Measurements from ENCODE around the gene NUDT8. TPM values are rescaled to one million over a fixed set of nuclear protein-coding genes. Genes with fewer than 3 reads are reported as not detected.

The NUDT8 gene
- total RNA-seq, 6 experiments from 2014 or later = 12.7 to 31.4 (median 18.3) TPM

- peak in 2 of 3 donors; percentile 54 to 73 for DNase-seq
- TF ChIP-seq POLR2A (IDR thresholded peaks at IDR 0.05) (no peak), CTCF (IDR thresholded peaks at IDR 0.05) (no peak)
- Histone ChIP-seq H3K27me3 (no peaks in the 10 kb centered on the region), H3K4me3 (peak overlapping the region; percentile 44 to 49 (median 47)), H3K9me3 (no peaks in the 10 kb centered on the region), H3K4me1 (peaks cover 0 to 36% (median 1%) of the 10 kb centered on the region in 4 donors), H3K36me3 (no peaks in the 10 kb centered on the region), H3K27ac (peak overlapping the region; percentile 55 to 89 (median 81))
- intact Hi-C loops (cut with DNase I) = no loop called here
- WGBS (ENCODE audit: insufficient coverage, low coverage, low lambda C conversion rate, missing lambda C conversion rate) = 34% methylated on average over 11 of the region's 33 CpGs
- ATAC-seq = peak; percentile 17 to 62 (median 36)
Measured at GRCh38 chr11:67584205-67584880, 45.4 kb downstream of the NUDT8 start.

DNA sequence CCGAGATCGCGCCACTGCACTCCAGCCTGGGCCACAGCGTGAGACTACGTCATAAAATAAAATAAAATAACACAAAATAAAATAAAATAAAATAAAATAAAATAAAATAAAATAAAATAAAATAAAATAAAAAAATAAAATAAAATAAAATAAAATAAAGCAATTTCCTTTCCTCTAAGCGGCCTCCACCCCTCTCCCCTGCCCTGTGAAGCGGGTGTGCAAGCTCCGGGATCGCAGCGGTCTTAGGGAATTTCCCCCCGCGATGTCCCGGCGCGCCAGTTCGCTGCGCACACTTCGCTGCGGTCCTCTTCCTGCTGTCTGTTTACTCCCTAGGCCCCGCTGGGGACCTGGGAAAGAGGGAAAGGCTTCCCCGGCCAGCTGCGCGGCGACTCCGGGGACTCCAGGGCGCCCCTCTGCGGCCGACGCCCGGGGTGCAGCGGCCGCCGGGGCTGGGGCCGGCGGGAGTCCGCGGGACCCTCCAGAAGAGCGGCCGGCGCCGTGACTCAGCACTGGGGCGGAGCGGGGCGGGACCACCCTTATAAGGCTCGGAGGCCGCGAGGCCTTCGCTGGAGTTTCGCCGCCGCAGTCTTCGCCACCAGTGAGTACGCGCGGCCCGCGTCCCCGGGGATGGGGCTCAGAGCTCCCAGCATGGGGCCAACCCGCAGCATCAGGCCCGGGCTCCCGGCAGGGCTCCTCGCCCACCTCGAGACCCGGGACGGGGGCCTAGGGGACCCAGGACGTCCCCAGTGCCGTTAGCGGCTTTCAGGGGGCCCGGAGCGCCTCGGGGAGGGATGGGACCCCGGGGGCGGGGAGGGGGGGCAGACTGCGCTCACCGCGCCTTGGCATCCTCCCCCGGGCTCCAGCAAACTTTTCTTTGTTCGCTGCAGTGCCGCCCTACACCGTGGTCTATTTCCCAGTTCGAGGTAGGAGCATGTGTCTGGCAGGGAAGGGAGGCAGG, 46.2 kb downstream of the NUDT8 start, which contains the start of gene GSTP1:
Gene GSTP1, plus strand, starts transcription at position 566 of the 958 bp plus-strand sequence. Its CDS starts 32 bp downstream, at position 598.
- Histone ChIP-seq H3K27ac (peak within 1 kb of the TSS; percentile 55 to 89 (median 81)), H3K4me1 (peaks cover 0 to 40% (median 2%) of the 10 kb centered on the region in 4 donors), H3K36me3 (no peaks in the 10 kb centered on the region), H3K4me3 (peak within 1 kb of the TSS; percentile 44 to 49 (median 47)), H3K9me3 (no peaks in the 10 kb centered on the region), H3K27me3 (no peaks in the 10 kb centered on the region)
- ATAC-seq = peak; percentile 64 to 89 (median 67)
- 15% methylated on average over 18 of the region's 81 CpGs for WGBS (ENCODE audit: insufficient coverage, low coverage, low lambda C conversion rate, missing lambda C conversion rate)
- intact Hi-C loops (cut with DNase I) = no loop called here
- DNase-seq = peak; percentile 75 to 85 (median 84)
- peak; percentile 72 for TF ChIP-seq POLR2A (IDR thresholded peaks at IDR 0.05)
- peak; percentile 50 to 61 (median 52) for TF ChIP-seq CTCF (IDR thresholded peaks at IDR 0.05)

GRCh38 chr11:67582011-67582410, 47.7 kb downstream of the NUDT8 start:
- H3K4me3 ChIP-seq = no peak overlapping the region
- no peak for TF ChIP-seq POLR2A (IDR thresholded peaks at IDR 0.05)
- no peak for TF ChIP-seq CTCF (IDR thresholded peaks at IDR 0.05)
- 45% methylated on average over 4 of the region's 4 CpGs for WGBS (ENCODE audit: insufficient coverage, low coverage, low lambda C conversion rate, missing lambda C conversion rate)
- intact Hi-C loops (cut with DNase I) = no loop called here
- H3K36me3 ChIP-seq = no peaks in the 10 kb centered on the region
- no peak overlapping the region for H3K27ac ChIP-seq
- no peaks in the 10 kb centered on the region for H3K27me3 ChIP-seq
- ATAC-seq = no peak
- H3K4me1 ChIP-seq = peaks cover 0 to 53% (median 2%) of the 10 kb centered on the region in 4 donors
- no peak for DNase-seq
- no peaks in the 10 kb centered on the region for H3K9me3 ChIP-seq

GRCh38 chr11:67581469-67581868, 48.3 kb downstream of the NUDT8 start:
- intact Hi-C loops (cut with DNase I) = no loop called here
- Histone ChIP-seq H3K9me3 (no peaks in the 10 kb centered on the region), H3K4me3 (no peak overlapping the region), H3K27me3 (no peaks in the 10 kb centered on the region), H3K36me3 (no peaks in the 10 kb centered on the region), H3K4me1 (peaks cover 0 to 53% (median 2%) of the 10 kb centered on the region in 4 donors), H3K27ac (no peak overlapping the region)
- DNase-seq (no peak), ATAC-seq (no peak)
- TF ChIP-seq POLR2A (IDR thresholded peaks at IDR 0.05) (no peak), CTCF (IDR thresholded peaks at IDR 0.05) (no peak)
- WGBS (ENCODE audit: insufficient coverage, low coverage, low lambda C conversion rate, missing lambda C conversion rate) = 42% methylated on average over 11 of the region's 11 CpGs
